Measurements from ENCODE around the gene SZT2. TPM values are rescaled to one million over a fixed set of nuclear protein-coding genes. Genes with fewer than 3 reads are reported as not detected.
"Not testable (repeated sequence)": the region's sequence is repeated elsewhere in the genome, so short reads cannot be mapped to it uniquely, and the experiment has no call there.

Gene SZT2
- total and polyA plus RNA-seq, 2 of the 4 experiments (the other 2 are of a cell fraction): 9.5 to 14.3 TPM

DNA sequence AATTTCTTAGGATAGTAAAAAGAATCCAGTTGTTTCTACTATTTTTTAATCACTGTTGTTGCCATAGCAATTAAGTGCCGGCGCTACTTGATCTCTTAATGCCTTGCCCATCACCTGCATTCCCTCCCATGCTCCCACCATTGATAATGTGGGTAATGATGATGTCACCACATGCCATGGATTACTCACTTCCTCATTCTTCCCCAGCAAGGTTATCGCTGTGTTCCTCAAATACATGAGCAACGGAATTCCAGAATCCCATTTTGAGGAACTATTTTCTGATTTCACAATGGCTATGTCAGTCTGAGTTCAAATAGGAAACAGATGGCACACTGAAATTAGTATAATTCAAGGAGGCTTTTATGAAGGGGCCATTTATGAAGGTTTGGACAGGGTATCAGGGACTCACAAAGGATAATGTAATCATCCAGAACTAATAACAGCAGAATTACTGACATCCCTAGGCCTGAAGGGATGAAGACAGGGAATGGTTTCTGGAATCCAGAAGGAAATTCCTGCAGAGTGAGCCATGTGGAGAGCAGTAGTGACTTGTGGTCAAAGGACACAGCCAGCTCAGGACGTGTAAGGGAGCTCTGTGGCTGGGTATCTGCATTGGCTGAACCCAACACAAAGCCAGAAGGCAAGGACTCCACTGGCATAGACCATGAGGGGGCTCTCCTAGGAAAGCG lies 82.9 kb downstream of the SZT2 start:
- Histone ChIP-seq H3K4me2 (ENCODE audit: low read depth, low read length) (peak overlapping the region; percentile 42), H2BK15ac (ENCODE audit: low read depth, low read length) (peak overlapping the region; percentile 81; the same call in 1 of the 3 replicates), H3K23ac (ENCODE audit: low read depth, low read length) (peak overlapping the region; percentile 98), H3K9ac (ENCODE audit: low read depth, low read length) (peak overlapping the region; percentile 69; the same call in 1 of the 2 replicates), H3K9me1 (ENCODE audit: insufficient read depth, low read length) (peaks cover 29% of the 10 kb centered on the region), H2BK20ac (ENCODE audit: low read depth, low read length) (peak overlapping the region; percentile 99), H3K4me1 (ENCODE audit: control insufficient read depth, insufficient read depth, low read length) (peaks cover 19% of the 10 kb centered on the region), H3K18ac (ENCODE audit: low read depth, low read length) (peak overlapping the region; percentile 65), H3K4ac (ENCODE audit: low read depth, low read length) (peak overlapping the region; percentile 100), H3K14ac (replicated peaks; ENCODE audit: low read depth, low read length) (peak overlapping the region; percentile 96), H3K79me1 (ENCODE audit: low read depth in 1 of 2, low read length in 2 of 2) (peaks cover 0 to 14% of the 10 kb centered on the region in 2 experiments; a peak in 3 of 4 replicates), H2AFZ (replicated peaks; ENCODE audit: low read length, poor library complexity) (peak overlapping the region; percentile 19), H3K27ac (ENCODE audit: insufficient read depth, low read length) (peak overlapping the region; percentile 95), H2AK9ac (replicated peaks; ENCODE audit: low read depth, low read length, poor library complexity) (peak overlapping the region; percentile 13), H4K5ac (ENCODE audit: low read depth, low read length) (peak overlapping the region; percentile 56), H3K56ac (ENCODE audit: extremely low read depth, insufficient read depth, low read length) (peak overlapping the region; percentile 99), H2BK5ac (ENCODE audit: low read depth, low read length, poor library complexity, severe bottlenecking) (peak overlapping the region; percentile 99), H2BK120ac (ENCODE audit: low read depth, low read length) (peak overlapping the region; percentile 100), H2AK5ac (ENCODE audit: low read depth, low read length) (peak overlapping the region; percentile 87), H4K91ac (ENCODE audit: insufficient read depth, low read depth, low read length) (peak overlapping the region; percentile 98), H4K8ac (ENCODE audit: low read depth in 2 of 2, low read length in 2 of 2) (peak overlapping the region; percentile 92 to 95)
- ATAC-seq (ENCODE audit: low read depth) (peak; percentile 88), DNase-seq (peak; percentile 98)
- H3K36me3 ChIP-seq (ENCODE audit: control insufficient read depth, insufficient read depth, low read length); POLR2A ChIA-PET (ENCODE audit: unreplicated experiment); H4K20me1 ChIP-seq (ENCODE audit: insufficient read depth, low read length); dilution Hi-C loops (cut with HindIII; ENCODE audit: low sequenced_read_pairs, unreplicated experiment); BruUV-seq (replicated peaks); H3K4me3 ChIP-seq (ENCODE audit: insufficient read depth, low read depth, low read length); H3K27me3 ChIP-seq (ENCODE audit: control insufficient read depth, insufficient read depth, low read length); intact Hi-C loops (cut with micrococcal nuclease); in situ Hi-C loops (cut with MboI; ENCODE audit: low sequenced_read_pairs); CTCF ChIA-PET; H3K9me3 ChIP-seq (ENCODE audit: control insufficient read depth, insufficient read depth, low read length): not testable (repeated sequence)
- TF ChIP-seq POLR2A (IDR thresholded peaks at IDR 0.05; ENCODE audit: low read depth, low read length) (peak; percentile 73; the same call in 1 of the 2 replicates), FOS (IDR thresholded peaks at IDR 0.05; ENCODE audit: low read depth, low read length) (peak; percentile 21), MXI1 (IDR thresholded peaks at IDR 0.05; ENCODE audit: borderline replicate concordance, low read depth, low read length) (peak; percentile 28; the same call in 1 of the 2 replicates), CEBPB (IDR thresholded peaks at IDR 0.05; ENCODE audit: low read depth, low read length) (peak; percentile 60), BHLHE40 (IDR thresholded peaks at IDR 0.05; ENCODE audit: low read depth, low read length) (peak; percentile 3; the same call in 1 of the 2 replicates)
- no CpG with 5 or more reads among the region's 6 CpGs for WGBS, 2 experiments (ENCODE audit: extremely low coverage in 2 of 2, insufficient read length in 1 of 2)
